ENCODE results near the gene RABGAP1L.

- TF ChIP-seq CTCF (conservative IDR thresholded peaks at IDR 0.05; ENCODE audit: low read length) (no peak), EZH2phosphoT487 (IDR thresholded peaks at IDR 0.05; ENCODE audit: borderline replicate concordance) (no peak)
These were observed 266.8 kb downstream of the RABGAP1L start for GRCh38 chr1:174426153-174426552.
